NCI-H1436 treated with DMSO at 0.1 percent for 48 hours (cell line): ENCODE data around the gene TARP.
"Not testable (repeated sequence)": the region's sequence is repeated elsewhere in the genome, so short reads cannot be mapped to it uniquely, and the experiment has no call there.

Experiments used
- DNase-seq: peaks from one replicate; lab custom pipeline; 2025; lab: John Stamatoyannopoulos, UW

Gene TARP

GRCh38 chr7:38262545-38262944, 10.9 kb downstream of the TARP start:
- DNase-seq: no peak

GRCh38 chr7:38262026-38262425, 11.4 kb downstream of the TARP start:
- DNase-seq: not testable (repeated sequence)

GRCh38 chr7:38261601-38262000, 11.8 kb downstream of the TARP start:
- DNase-seq: not testable (repeated sequence)

- DNase-seq: not testable (repeated sequence)
Measured at GRCh38 chr7:38259157-38259556, 14.3 kb downstream of the TARP start.

- DNase-seq: no peak
Measured at GRCh38 chr7:38257350-38257677, 16.1 kb downstream of the TARP start.

GRCh38 chr7:38249849-38250248, 23.6 kb downstream of the TARP start:
- DNase-seq: not testable (repeated sequence)

- no peak for DNase-seq
Measured at GRCh38 chr7:38248069-38248567, 25.3 kb downstream of the TARP start.

GRCh38 chr7:38245409-38245977, 27.9 kb downstream of the TARP start:
- DNase-seq: no peak

- no peak for DNase-seq
Measured at GRCh38 chr7:38244516-38244915, 28.9 kb downstream of the TARP start.

GRCh38 chr7:38243345-38243744, 30.1 kb downstream of the TARP start:
- not testable (repeated sequence) for DNase-seq

- no peak for DNase-seq
Measured at GRCh38 chr7:38242814-38243213, 30.6 kb downstream of the TARP start.

- no peak for DNase-seq
Measured at GRCh38 chr7:38241071-38241470, 32.4 kb downstream of the TARP start.

GRCh38 chr7:38239129-38239528, 34.3 kb downstream of the TARP start:
- DNase-seq: not testable (repeated sequence)

- no peak for DNase-seq
Measured at GRCh38 chr7:38235606-38236005, 37.8 kb downstream of the TARP start.

GRCh38 chr7:38234759-38235158, 38.7 kb downstream of the TARP start:
- not testable (repeated sequence) for DNase-seq

- DNase-seq: no peak
Measured at GRCh38 chr7:38232502-38233366, 40.7 kb downstream of the TARP start.

- no peak for DNase-seq
Measured at GRCh38 chr7:38229884-38230642, 43.4 kb downstream of the TARP start.

- no peak for DNase-seq
Measured at GRCh38 chr7:38229386-38229785, 44.0 kb downstream of the TARP start.

GRCh38 chr7:38224392-38224791, 49.0 kb downstream of the TARP start:
- DNase-seq: no peak

- DNase-seq: no peak
Measured at GRCh38 chr7:38223306-38223705, 50.1 kb downstream of the TARP start.

GRCh38 chr7:38222481-38223096, 50.8 kb downstream of the TARP start:
- DNase-seq: no peak

- DNase-seq: no peak
Measured at GRCh38 chr7:38220452-38220851, 53.0 kb downstream of the TARP start.
